ENCODE data around the gene MIDN. TPM values are rescaled to one million over a fixed set of nuclear protein-coding genes. Genes with fewer than 3 reads are reported as not detected.

The MIDN gene
- total and polyA plus RNA-seq, 10 of the 15 experiments (the other 5 are each of a cell fraction or from before 2014, with no cell fraction given), result 0.38 to 51.5 (median 7.2) TPM

DNA sequence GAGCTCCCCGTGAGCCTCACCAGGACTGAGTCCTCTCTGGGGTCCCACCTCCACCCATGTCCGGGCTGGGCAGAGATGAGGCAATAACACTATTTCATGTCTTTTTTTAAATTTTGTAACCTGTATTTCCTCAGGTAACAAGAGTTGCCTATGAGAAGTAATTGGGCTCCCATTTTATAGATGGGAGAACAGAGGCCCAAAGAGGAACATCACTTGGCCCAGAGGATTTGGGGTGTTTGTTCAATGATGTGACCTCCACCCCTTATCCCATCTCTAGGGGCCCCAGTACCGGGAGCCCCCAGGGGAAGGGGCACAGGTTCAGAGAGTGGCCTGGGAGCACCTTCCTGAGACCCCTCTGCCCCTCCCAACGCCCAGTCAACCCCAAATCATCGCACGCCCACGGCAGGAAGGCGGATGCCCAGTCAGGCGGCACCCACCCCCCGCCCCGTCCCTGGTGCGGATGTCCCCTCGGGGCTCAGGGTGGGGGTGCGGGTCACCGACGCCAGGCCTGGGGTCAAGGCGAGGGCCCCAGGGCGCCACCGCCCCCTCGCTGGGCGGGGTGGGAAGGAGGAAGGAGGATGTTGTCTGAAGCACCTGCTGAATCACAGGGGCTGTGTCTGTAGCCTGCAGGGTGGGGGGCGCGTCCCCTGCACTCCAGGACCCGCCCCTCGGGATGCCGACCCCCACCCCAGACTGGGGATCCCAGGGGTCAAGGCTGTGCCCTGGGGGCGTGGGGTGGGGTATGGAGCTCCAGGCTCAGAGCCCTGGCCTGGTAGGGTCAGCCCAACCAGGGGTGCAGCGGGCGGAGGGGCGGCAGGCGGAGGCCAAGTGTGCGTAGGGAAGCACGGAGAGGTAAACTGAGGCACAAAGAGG, 11.7 kb downstream of the MIDN start (continued):
- TF ChIP-seq, protein P1, sequence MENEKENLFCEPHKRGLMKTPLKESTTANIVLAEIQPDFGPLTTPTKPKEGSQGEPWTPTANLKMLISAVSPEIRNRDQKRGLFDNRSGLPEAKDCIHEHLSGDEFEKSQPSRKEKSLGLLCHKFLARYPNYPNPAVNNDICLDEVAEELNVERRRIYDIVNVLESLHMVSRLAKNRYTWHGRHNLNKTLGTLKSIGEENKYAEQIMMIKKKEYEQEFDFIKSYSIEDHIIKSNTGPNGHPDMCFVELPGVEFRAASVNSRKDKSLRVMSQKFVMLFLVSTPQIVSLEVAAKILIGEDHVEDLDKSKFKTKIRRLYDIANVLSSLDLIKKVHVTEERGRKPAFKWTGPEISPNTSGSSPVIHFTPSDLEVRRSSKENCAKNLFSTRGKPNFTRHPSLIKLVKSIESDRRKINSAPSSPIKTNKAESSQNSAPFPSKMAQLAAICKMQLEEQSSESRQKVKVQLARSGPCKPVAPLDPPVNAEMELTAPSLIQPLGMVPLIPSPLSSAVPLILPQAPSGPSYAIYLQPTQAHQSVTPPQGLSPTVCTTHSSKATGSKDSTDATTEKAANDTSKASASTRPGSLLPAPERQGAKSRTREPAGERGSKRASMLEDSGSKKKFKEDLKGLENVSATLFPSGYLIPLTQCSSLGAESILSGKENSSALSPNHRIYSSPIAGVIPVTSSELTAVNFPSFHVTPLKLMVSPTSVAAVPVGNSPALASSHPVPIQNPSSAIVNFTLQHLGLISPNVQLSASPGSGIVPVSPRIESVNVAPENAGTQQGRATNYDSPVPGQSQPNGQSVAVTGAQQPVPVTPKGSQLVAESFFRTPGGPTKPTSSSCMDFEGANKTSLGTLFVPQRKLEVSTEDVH (IDR thresholded peaks at IDR 0.05; ENCODE audit: low read depth, partially characterized antibody), result no peak
- TF ChIP-seq SMAD5 (IDR thresholded peaks at IDR 0.05; ENCODE audit: low read depth), result no peak
- TF ChIP-seq EGR1 (IDR thresholded peaks at IDR 0.05; ENCODE audit: borderline replicate concordance in 1 of 2, low read depth in 2 of 2, low read length in 2 of 2), result peak in 1 of 2 experiments; percentile 73; a peak in 1 of 3 replicates
- TF ChIP-seq, protein P2, sequence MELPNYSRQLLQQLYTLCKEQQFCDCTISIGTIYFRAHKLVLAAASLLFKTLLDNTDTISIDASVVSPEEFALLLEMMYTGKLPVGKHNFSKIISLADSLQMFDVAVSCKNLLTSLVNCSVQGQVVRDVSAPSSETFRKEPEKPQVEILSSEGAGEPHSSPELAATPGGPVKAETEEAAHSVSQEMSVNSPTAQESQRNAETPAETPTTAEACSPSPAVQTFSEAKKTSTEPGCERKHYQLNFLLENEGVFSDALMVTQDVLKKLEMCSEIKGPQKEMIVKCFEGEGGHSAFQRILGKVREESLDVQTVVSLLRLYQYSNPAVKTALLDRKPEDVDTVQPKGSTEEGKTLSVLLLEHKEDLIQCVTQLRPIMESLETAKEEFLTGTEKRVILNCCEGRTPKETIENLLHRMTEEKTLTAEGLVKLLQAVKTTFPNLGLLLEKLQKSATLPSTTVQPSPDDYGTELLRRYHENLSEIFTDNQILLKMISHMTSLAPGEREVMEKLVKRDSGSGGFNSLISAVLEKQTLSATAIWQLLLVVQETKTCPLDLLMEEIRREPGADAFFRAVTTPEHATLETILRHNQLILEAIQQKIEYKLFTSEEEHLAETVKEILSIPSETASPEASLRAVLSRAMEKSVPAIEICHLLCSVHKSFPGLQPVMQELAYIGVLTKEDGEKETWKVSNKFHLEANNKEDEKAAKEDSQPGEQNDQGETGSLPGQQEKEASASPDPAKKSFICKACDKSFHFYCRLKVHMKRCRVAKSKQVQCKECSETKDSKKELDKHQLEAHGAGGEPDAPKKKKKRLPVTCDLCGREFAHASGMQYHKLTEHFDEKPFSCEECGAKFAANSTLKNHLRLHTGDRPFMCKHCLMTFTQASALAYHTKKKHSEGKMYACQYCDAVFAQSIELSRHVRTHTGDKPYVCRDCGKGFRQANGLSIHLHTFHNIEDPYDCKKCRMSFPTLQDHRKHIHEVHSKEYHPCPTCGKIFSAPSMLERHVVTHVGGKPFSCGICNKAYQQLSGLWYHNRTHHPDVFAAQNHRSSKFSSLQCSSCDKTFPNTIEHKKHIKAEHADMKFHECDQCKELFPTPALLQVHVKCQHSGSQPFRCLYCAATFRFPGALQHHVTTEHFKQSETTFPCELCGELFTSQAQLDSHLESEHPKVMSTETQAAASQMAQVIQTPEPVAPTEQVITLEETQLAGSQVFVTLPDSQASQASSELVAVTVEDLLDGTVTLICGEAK (IDR thresholded peaks at IDR 0.05; ENCODE audit: borderline replicate concordance), result no peak; the same call in 1 of the 2 replicates
- TF ChIP-seq NFIC (IDR thresholded peaks at IDR 0.05; ENCODE audit: low read depth, low read length), result no peak
- TF ChIP-seq, protein P3, sequence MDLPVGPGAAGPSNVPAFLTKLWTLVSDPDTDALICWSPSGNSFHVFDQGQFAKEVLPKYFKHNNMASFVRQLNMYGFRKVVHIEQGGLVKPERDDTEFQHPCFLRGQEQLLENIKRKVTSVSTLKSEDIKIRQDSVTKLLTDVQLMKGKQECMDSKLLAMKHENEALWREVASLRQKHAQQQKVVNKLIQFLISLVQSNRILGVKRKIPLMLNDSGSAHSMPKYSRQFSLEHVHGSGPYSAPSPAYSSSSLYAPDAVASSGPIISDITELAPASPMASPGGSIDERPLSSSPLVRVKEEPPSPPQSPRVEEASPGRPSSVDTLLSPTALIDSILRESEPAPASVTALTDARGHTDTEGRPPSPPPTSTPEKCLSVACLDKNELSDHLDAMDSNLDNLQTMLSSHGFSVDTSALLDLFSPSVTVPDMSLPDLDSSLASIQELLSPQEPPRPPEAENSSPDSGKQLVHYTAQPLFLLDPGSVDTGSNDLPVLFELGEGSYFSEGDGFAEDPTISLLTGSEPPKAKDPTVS (IDR thresholded peaks at IDR 0.05; ENCODE audit: low read depth, low read length), result no peak
- TF ChIP-seq, protein P4, sequence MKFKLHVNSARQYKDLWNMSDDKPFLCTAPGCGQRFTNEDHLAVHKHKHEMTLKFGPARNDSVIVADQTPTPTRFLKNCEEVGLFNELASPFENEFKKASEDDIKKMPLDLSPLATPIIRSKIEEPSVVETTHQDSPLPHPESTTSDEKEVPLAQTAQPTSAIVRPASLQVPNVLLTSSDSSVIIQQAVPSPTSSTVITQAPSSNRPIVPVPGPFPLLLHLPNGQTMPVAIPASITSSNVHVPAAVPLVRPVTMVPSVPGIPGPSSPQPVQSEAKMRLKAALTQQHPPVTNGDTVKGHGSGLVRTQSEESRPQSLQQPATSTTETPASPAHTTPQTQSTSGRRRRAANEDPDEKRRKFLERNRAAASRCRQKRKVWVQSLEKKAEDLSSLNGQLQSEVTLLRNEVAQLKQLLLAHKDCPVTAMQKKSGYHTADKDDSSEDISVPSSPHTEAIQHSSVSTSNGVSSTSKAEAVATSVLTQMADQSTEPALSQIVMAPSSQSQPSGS (IDR thresholded peaks at IDR 0.05; ENCODE audit: low read length), result no peak
- TF ChIP-seq POLR2AphosphoS5 (IDR thresholded peaks at IDR 0.05; ENCODE audit: low read length), result no peak
- peak; percentile 99 for TF ChIP-seq NR2F1 (conservative IDR thresholded peaks at IDR 0.05)
- no peak for TF ChIP-seq ZNF207 (IDR thresholded peaks at IDR 0.05; ENCODE audit: borderline replicate concordance)
- TF ChIP-seq RAD21 (IDR thresholded peaks at IDR 0.05; ENCODE audit: insufficient read depth, low read depth, low read length), result no peak
- TF ChIP-seq FOXM1 (IDR thresholded peaks at IDR 0.05; ENCODE audit: low read depth, low read length), result no peak
- no peak for TF ChIP-seq STAT3 (IDR thresholded peaks at IDR 0.05; ENCODE audit: low read depth, low read length)
- no peak for TF ChIP-seq SUPT20H (IDR thresholded peaks at IDR 0.05; ENCODE audit: borderline replicate concordance, control insufficient read depth, low read depth, low read length)
- TF ChIP-seq ZZZ3 (IDR thresholded peaks at IDR 0.05; ENCODE audit: control insufficient read depth, insufficient read length, low read depth), result no peak
- no peak for TF ChIP-seq WRNIP1 (IDR thresholded peaks at IDR 0.05; ENCODE audit: borderline replicate concordance, low read depth, low read length)
- TF ChIP-seq POLR2AphosphoS2 (IDR thresholded peaks at IDR 0.05; ENCODE audit: low read depth, low read length), result no peak
- TF ChIP-seq BCL11A (IDR thresholded peaks at IDR 0.05; ENCODE audit: low read depth, low read length), result no peak

Measured in GM12878 (cell line).